ENCODE data around the gene CHRD. TPM values are rescaled to one million over a fixed set of nuclear protein-coding genes. Genes with fewer than 3 reads are reported as not detected.
"Not testable (repeated sequence)": the region's sequence is repeated elsewhere in the genome, so short reads cannot be mapped to it uniquely, and the experiment has no call there.

Gene CHRD
- total RNA-seq, 1 experiment from 2014 or later: 2.7 TPM

DNA sequence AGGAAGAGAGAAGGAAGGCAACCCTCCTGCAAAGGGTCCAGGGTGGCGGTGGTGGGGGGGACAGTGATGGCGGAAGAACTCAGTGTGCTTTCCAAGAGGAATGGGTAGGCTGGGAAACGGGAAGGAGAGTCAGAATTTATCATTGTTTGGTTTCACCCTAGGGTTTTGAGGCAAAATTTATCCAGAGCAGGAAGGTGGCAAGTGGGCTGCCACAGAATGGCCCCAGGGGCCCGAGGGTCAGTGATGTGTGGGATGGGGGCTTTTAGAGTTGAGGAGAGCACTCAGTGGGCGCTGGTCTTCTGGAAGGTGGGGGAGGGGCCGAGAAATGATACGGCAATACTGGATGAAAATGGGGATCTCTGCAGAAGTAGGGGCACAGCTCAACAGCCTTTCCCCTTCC, 41.9 kb upstream of the CHRD start (continued):
- TF ChIP-seq KAT7 (CRISPR knock-in tag; IDR thresholded peaks at IDR 0.05; ENCODE audit: borderline replicate concordance): no peak
- TF ChIP-seq GRHL2 (CRISPR knock-in tag; IDR thresholded peaks at IDR 0.05; ENCODE audit: insufficient replicate concordance, severe bottlenecking): no peak

DNA sequence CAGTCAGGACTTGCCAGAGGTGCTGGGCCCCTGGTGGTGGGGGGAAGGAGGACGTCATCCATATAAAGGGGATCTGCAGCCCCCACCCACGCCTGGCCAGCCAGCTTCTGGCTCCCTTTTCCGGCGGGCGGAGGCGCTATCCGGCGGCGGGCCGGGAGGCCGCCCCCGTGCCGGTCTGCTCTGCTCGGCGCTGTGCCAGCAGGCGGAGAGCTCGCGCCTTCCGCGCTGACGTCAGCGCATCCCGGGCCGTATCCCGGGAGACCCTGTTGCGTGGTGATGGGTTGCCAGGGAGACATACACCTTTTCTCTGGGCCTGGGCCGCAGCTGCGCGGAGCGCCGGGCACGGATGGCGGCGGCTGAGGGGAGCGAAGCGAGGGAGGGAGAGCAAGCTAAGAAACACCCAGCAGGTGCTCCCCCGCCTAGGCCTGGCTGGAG, 41.3 kb upstream of the CHRD start:
- Mint-ChIP-seq H3K36me3 (peaks cover 24% of the 10 kb centered on the region), H3K27ac (peak overlapping the region; percentile 69), H3K4me3 (peak overlapping the region; percentile 92), H3K4me1 (peaks cover 40% of the 10 kb centered on the region), H3K27me3 (ENCODE audit: low read depth) (no peaks in the 10 kb centered on the region), H3K9me3 (no peaks in the 10 kb centered on the region)
- TF ChIP-seq, protein P1, sequence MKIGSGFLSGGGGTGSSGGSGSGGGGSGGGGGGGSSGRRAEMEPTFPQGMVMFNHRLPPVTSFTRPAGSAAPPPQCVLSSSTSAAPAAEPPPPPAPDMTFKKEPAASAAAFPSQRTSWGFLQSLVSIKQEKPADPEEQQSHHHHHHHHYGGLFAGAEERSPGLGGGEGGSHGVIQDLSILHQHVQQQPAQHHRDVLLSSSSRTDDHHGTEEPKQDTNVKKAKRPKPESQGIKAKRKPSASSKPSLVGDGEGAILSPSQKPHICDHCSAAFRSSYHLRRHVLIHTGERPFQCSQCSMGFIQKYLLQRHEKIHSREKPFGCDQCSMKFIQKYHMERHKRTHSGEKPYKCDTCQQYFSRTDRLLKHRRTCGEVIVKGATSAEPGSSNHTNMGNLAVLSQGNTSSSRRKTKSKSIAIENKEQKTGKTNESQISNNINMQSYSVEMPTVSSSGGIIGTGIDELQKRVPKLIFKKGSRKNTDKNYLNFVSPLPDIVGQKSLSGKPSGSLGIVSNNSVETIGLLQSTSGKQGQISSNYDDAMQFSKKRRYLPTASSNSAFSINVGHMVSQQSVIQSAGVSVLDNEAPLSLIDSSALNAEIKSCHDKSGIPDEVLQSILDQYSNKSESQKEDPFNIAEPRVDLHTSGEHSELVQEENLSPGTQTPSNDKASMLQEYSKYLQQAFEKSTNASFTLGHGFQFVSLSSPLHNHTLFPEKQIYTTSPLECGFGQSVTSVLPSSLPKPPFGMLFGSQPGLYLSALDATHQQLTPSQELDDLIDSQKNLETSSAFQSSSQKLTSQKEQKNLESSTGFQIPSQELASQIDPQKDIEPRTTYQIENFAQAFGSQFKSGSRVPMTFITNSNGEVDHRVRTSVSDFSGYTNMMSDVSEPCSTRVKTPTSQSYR (CRISPR knock-in tag; IDR thresholded peaks at IDR 0.05): 0 out of 2 replicates have a peak, but pooled peaks have one; percentile 16
- no peak for TF ChIP-seq GRHL2 (CRISPR knock-in tag; IDR thresholded peaks at IDR 0.05; ENCODE audit: insufficient replicate concordance, severe bottlenecking)
- TF ChIP-seq CREM (CRISPR knock-in tag; IDR thresholded peaks at IDR 0.05): peak; percentile 68; the same call in 1 of the 2 replicates
- TF ChIP-seq ZNF423 (CRISPR knock-in tag; IDR thresholded peaks at IDR 0.05): 0 out of 2 replicates have a peak, but pooled peaks have one; percentile 4
- TF ChIP-seq, protein P2, sequence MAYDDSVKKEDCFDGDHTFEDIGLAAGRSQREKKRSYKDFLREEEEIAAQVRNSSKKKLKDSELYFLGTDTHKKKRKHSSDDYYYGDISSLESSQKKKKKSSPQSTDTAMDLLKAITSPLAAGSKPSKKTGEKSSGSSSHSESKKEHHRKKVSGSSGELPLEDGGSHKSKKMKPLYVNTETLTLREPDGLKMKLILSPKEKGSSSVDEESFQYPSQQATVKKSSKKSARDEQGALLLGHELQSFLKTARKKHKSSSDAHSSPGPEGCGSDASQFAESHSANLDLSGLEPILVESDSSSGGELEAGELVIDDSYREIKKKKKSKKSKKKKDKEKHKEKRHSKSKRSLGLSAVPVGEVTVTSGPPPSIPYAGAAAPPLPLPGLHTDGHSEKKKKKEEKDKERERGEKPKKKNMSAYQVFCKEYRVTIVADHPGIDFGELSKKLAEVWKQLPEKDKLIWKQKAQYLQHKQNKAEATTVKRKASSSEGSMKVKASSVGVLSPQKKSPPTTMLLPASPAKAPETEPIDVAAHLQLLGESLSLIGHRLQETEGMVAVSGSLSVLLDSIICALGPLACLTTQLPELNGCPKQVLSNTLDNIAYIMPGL (CRISPR knock-in tag; IDR thresholded peaks at IDR 0.05): 0 out of 2 replicates have a peak, but pooled peaks have one; percentile 37
- DNase-seq (ENCODE audit: low spot score): peak; percentile 86
- ATAC-seq: peak; percentile 56
- ChIA-PET CTCF (interaction anchor here (0.8 to 2.5 kb wide), 15 partner anchors 13 to 204 kb away, joined by 3 to 25 read pairs (median 4); partner anchors contain the start of genes CLCN2 and POLR2H), POLR2A (interaction anchor here (0.6 to 1.6 kb wide), 4 partner anchors 9 to 435 kb away, joined by 3 to 13 read pairs (median 4); partner anchors contain the start of genes ABCF3, CLCN2 and POLR2H)

DNA sequence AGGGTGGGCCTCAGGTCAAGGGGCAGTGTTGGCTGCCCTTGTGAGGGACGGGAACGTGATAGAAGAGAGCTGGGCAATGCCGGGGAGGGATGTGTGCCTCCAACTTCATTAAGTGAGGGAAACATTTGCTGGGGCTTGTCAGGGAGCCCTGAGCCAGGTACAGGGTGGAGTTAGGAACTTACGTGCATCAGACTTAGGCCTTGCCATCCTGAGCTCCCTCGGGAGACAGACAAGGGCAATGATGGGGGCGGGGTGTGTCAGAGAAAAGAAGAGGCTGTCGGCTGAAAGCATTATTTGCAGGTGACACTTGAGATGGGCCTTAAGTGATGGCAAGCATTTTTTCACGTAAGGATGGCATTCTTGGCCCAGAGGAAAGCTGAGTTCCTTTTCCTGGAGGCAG, 40.9 kb upstream of the CHRD start:
- H3K27me3 Mint-ChIP-seq (ENCODE audit: low read depth): no peaks in the 10 kb centered on the region
- no peak for TF ChIP-seq ESRRA (CRISPR knock-in tag; IDR thresholded peaks at IDR 0.05; ENCODE audit: borderline replicate concordance)
- TF ChIP-seq, protein P3, sequence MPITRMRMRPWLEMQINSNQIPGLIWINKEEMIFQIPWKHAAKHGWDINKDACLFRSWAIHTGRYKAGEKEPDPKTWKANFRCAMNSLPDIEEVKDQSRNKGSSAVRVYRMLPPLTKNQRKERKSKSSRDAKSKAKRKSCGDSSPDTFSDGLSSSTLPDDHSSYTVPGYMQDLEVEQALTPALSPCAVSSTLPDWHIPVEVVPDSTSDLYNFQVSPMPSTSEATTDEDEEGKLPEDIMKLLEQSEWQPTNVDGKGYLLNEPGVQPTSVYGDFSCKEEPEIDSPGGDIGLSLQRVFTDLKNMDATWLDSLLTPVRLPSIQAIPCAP (CRISPR knock-in tag; IDR thresholded peaks at IDR 0.05): no peak
- TF ChIP-seq, protein P4, sequence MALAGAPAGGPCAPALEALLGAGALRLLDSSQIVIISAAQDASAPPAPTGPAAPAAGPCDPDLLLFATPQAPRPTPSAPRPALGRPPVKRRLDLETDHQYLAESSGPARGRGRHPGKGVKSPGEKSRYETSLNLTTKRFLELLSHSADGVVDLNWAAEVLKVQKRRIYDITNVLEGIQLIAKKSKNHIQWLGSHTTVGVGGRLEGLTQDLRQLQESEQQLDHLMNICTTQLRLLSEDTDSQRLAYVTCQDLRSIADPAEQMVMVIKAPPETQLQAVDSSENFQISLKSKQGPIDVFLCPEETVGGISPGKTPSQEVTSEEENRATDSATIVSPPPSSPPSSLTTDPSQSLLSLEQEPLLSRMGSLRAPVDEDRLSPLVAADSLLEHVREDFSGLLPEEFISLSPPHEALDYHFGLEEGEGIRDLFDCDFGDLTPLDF (CRISPR knock-in tag; IDR thresholded peaks at IDR 0.05): no peak
- TF ChIP-seq, protein P5, sequence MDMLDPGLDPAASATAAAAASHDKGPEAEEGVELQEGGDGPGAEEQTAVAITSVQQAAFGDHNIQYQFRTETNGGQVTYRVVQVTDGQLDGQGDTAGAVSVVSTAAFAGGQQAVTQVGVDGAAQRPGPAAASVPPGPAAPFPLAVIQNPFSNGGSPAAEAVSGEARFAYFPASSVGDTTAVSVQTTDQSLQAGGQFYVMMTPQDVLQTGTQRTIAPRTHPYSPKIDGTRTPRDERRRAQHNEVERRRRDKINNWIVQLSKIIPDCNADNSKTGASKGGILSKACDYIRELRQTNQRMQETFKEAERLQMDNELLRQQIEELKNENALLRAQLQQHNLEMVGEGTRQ (CRISPR knock-in tag; IDR thresholded peaks at IDR 0.05): no peak
- ATAC-seq (no peak), DNase-seq (ENCODE audit: low spot score) (no peak)
- H3K27ac Mint-ChIP-seq: no peak overlapping the region
- CTCF ChIA-PET: interaction anchor here (0.8 to 2.5 kb wide), 14 partner anchors 12 to 203 kb away, joined by 3 to 25 read pairs (median 4); partner anchors contain the start of genes CLCN2 and POLR2H
- POLR2A ChIA-PET: interaction anchor here (0.6 to 1.6 kb wide), 4 partner anchors 9 to 434 kb away, joined by 3 to 13 read pairs (median 4); partner anchors contain the start of genes ABCF3, CLCN2 and POLR2H
- H3K36me3 Mint-ChIP-seq: peaks cover 20% of the 10 kb centered on the region
- H3K4me1 Mint-ChIP-seq: peaks cover 40% of the 10 kb centered on the region
- peak overlapping the region; percentile 92 for H3K4me3 Mint-ChIP-seq
- no peaks in the 10 kb centered on the region for H3K9me3 Mint-ChIP-seq

DNA sequence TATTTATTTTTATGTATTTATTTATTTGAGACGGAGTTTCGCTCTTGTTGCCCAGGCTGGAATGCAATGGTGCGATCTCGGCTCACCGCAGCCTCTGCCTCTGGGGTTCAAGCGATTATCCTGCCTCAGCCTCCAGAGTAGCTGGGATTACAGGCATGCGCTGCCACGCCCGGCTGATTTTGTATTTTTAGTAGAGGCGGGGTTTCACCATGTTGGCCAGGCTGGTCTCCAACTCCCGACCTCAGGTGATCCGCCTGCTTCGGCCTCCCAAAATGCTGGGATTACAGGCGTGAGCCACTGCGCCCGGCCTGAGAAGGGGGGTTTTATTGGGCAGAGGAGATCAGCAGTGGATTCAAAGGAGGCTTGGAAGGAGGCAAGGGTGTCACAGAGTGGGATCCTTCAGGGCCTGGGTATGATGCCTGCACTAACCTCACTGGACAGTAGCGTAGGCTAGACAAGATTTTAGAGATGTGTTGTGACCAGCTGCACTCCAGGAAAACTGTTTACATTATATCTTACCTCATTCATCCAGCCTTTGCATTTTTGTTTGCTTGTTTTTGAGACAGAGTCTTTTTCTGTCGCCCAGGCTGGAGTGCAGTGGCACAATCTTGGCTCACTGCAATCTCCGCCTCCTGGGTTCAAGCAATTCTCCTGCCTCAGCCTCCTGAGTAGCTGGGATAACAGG, 40.3 kb upstream of the CHRD start:
- not testable (repeated sequence) for H3K9me3 Mint-ChIP-seq; DNase-seq (ENCODE audit: low spot score); H3K27me3 Mint-ChIP-seq (ENCODE audit: low read depth); H3K27ac Mint-ChIP-seq; ATAC-seq; H3K4me3 Mint-ChIP-seq
- CTCF ChIA-PET: interaction anchor here (1.2 to 2.5 kb wide), 4 partner anchors 15 to 174 kb away, joined by 3 to 25 read pairs (median 13); no protein-coding TSS in a partner anchor
- peaks cover 16% of the 10 kb centered on the region; the same call in 1 of the 2 replicates for H3K36me3 Mint-ChIP-seq
- H3K4me1 Mint-ChIP-seq: peaks cover 40% of the 10 kb centered on the region
- POLR2A ChIA-PET: interaction anchor here (1.2 kb wide), 1 partner anchor 8 kb away, joined by 5 read pairs; no protein-coding TSS in a partner anchor
